Neural progenitor cell (in vitro differentiated cells): ENCODE results near the gene MFRP. TPM values are rescaled to one million over a fixed set of nuclear protein-coding genes. Genes with fewer than 3 reads are reported as not detected.

ENCODE experiments used
- DNase-seq: peaks from one replicate; pipeline ENCODE4 v3.0.0-alpha.2; 2016; ENCODE audit warnings: low spot score
- H2AFZ ChIP-seq: fragments of 200-600 bp; sonication (generic); replicated peaks from 2 replicates; pipeline ENCODE4 v1.6.1; 2016; ENCODE audit warnings: antibody characterized with exemption
- H3F3A ChIP-seq: fragments of 200-600 bp; sonication (generic); 2 replicates; pipeline ENCODE4 v1.6.1; 2016; ENCODE audit warnings: antibody characterized with exemption, low read depth
- H3K27ac ChIP-seq: fragments of 200-600 bp; sonication (generic); 2 replicates; pipeline ENCODE4 v1.5.1; 2016; ENCODE audit warnings: mild to moderate bottlenecking
- H3K27me3 ChIP-seq: fragments of 200-600 bp; sonication (generic); 2 replicates; pipeline ENCODE4 v1.6.1; 2016; ENCODE audit warnings: mild to moderate bottlenecking, moderate library complexity
- H3K36me3 ChIP-seq: fragments of 200-600 bp; sonication (generic); 2 replicates; pipeline ENCODE4 v1.5.1; 2016
- H3K4me1 ChIP-seq: fragments of 200-600 bp; sonication (generic); 2 replicates; pipeline ENCODE4 v1.6.1; 2016; ENCODE audit warnings: mixed run types
- H3K4me2 ChIP-seq: fragments of 200-600 bp; sonication (generic); 2 replicates; pipeline ENCODE4 v1.6.1; 2016
- H3K4me3 ChIP-seq: fragments of 200-600 bp; sonication (generic); 2 replicates; pipeline ENCODE4 v1.5.1; 2016
- H3K79me2 ChIP-seq: fragments of 200-600 bp; sonication (generic); 2 replicates; pipeline ENCODE4 v1.6.1; 2016; ENCODE audit warnings: low read depth
- H3K9ac ChIP-seq: fragments of 200-600 bp; sonication (generic); 2 replicates; pipeline ENCODE4 v1.6.1; 2016
- H3K9me3 ChIP-seq: fragments of 200-600 bp; sonication (generic); 2 replicates; pipeline ENCODE4 v1.5.1; 2016; ENCODE audit warnings: low read depth
- H4K20me1 ChIP-seq: fragments of 200-600 bp; sonication (generic); 2 replicates; pipeline ENCODE4 v1.6.1; 2016; ENCODE audit warnings: low read depth
- H3K27ac Mint-ChIP-seq: 3 replicates; pipeline ENCODE4 v1.8.0; 2021; ENCODE audit warnings: mixed read lengths
- H3K27me3 Mint-ChIP-seq: 2 replicates; pipeline ENCODE4 v1.8.0; 2022; ENCODE audit warnings: low read depth, mild to moderate bottlenecking, inconsistent platforms, moderate library complexity, mixed read lengths; ENCODE audit not compliant: insufficient read depth
- H3K36me3 Mint-ChIP-seq: 3 replicates; pipeline ENCODE4 v1.8.0; 2021; ENCODE audit warnings: mixed read lengths
- H3K4me1 Mint-ChIP-seq: 3 replicates; pipeline ENCODE4 v1.8.0; 2021; ENCODE audit warnings: mixed read lengths
- H3K4me3 Mint-ChIP-seq: 3 replicates; pipeline ENCODE4 v1.8.0; 2021; ENCODE audit warnings: mild to moderate bottlenecking, moderate library complexity, mixed read lengths
- H3K9me3 Mint-ChIP-seq: 3 replicates; pipeline ENCODE4 v1.8.0; 2020; ENCODE audit warnings: mixed read lengths
- EZH2 ChIP-seq: fragments of 200-600 bp; sonication (generic); IDR thresholded peaks from 2 replicates; pipeline ENCODE4 v1.6.1; 2017; ENCODE audit warnings: antibody characterized with exemption, mild to moderate bottlenecking, moderate library complexity
- EZH2phosphoT487 ChIP-seq: fragments of 200-600 bp; sonication (generic); IDR thresholded peaks from 2 replicates; pipeline ENCODE4 v1.6.1; 2017; ENCODE audit warnings: antibody characterized with exemption
- total RNA-seq: library from RNA; depleted of rRNA; stranded (reverse); fragments of >200 nt; gene quantifications from 2 replicates; pipeline ENCODE4 v1.2.3, GENCODE V29; 2015; ENCODE audit warnings: low replicate concordance
- TF ChIP-seq, protein P1 (sequence below): fragments of 200-600 bp; sonication (generic); IDR thresholded peaks from 2 replicates; pipeline ENCODE4 v1.5.1; 2017; ENCODE audit warnings: antibody characterized with exemption, mild to moderate bottlenecking

The MFRP gene
- total RNA-seq = not detected in 2 replicates

DNA sequence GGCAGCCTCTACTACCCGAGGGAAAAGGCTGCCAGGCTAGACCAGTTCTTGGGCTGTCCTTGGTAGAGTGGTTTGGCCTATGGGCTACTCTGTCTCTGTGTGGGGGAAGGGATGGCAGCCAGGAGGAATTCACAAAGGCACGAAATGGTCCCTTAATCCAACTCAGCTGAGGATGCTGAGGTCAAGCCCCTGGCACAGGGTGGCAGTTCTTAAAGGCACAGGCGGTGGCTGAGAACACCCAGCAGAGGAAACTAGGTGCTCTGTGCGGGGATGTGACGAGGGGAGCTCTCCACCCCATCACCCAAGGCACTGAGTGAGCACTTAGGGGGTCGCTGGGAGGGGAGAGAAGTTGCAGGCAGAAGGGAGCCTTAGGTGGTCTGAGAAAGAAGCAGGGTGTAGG is at the start of gene MFRP:
Gene MFRP (minus strand): TSS at position 101 of the 400 bp plus-strand sequence. CDS start 192 bp downstream, outside the sequence.
- Mint-ChIP-seq H3K4me3 (no peak within 1 kb of the TSS), H3K9me3 (peaks cover 3% of the 10 kb centered on the region), H3K27me3 (peaks cover 17% of the 10 kb centered on the region), H3K36me3 (no peaks in the 10 kb centered on the region), H3K27ac (peak within 1 kb of the TSS; percentile 81), H3K4me1 (peaks cover 32% of the 10 kb centered on the region)
- DNase-seq = no peak
- Histone ChIP-seq H3K79me2 (no peaks in the 10 kb centered on the region), H3K4me3 (no peak within 1 kb of the TSS), H3K9ac (no peak within 1 kb of the TSS), H2AFZ (no peak within 1 kb of the TSS), H4K20me1 (no peaks in the 10 kb centered on the region), H3K27me3 (peaks cover 20% of the 10 kb centered on the region), H3K4me2 (peak within 1 kb of the TSS; percentile 38), H3K27ac (no peak within 1 kb of the TSS), H3F3A (peaks cover 12% of the 10 kb centered on the region), H3K36me3 (no peaks in the 10 kb centered on the region), H3K9me3 (no peaks in the 10 kb centered on the region), H3K4me1 (peaks cover 15% of the 10 kb centered on the region)
- TF ChIP-seq, protein P1, sequence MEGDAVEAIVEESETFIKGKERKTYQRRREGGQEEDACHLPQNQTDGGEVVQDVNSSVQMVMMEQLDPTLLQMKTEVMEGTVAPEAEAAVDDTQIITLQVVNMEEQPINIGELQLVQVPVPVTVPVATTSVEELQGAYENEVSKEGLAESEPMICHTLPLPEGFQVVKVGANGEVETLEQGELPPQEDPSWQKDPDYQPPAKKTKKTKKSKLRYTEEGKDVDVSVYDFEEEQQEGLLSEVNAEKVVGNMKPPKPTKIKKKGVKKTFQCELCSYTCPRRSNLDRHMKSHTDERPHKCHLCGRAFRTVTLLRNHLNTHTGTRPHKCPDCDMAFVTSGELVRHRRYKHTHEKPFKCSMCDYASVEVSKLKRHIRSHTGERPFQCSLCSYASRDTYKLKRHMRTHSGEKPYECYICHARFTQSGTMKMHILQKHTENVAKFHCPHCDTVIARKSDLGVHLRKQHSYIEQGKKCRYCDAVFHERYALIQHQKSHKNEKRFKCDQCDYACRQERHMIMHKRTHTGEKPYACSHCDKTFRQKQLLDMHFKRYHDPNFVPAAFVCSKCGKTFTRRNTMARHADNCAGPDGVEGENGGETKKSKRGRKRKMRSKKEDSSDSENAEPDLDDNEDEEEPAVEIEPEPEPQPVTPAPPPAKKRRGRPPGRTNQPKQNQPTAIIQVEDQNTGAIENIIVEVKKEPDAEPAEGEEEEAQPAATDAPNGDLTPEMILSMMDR = no peak
- TF ChIP-seq EZH2 (no peak), EZH2phosphoT487 (no peak)

DNA sequence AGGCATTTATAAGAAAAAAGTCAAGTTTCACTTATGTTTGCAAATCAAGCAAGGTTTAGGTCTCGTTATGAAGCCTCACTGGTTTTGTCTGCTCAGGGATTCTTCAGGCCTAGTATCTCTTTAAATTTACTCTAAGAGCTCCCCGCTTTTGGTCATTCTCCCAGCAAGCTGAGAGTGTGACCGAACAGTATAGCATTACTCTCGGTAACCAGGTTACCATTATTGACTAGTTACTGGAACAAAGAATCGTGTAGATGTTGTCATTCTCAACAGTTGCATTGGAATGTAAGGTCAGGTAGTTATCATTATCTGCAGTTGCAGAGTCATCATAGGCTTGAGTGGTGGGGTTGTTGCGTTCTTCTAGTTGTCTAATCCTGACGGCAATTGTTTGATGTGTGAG is 44.8 kb upstream of the MFRP start:
- Histone ChIP-seq H3K4me1 (no peaks in the 10 kb centered on the region), H3K4me3 (no peak overlapping the region), H3K9ac (no peak overlapping the region), H3K27me3 (no peaks in the 10 kb centered on the region), H3K36me3 (no peaks in the 10 kb centered on the region), H3F3A (no peaks in the 10 kb centered on the region), H3K9me3 (no peaks in the 10 kb centered on the region), H2AFZ (no peak overlapping the region), H3K27ac (no peak overlapping the region), H3K4me2 (no peak overlapping the region), H3K79me2 (no peaks in the 10 kb centered on the region), H4K20me1 (no peaks in the 10 kb centered on the region)
- peaks cover 4% of the 10 kb centered on the region for H3K27me3 Mint-ChIP-seq
- TF ChIP-seq, protein P1 = no peak
- TF ChIP-seq EZH2 = no peak
- TF ChIP-seq EZH2phosphoT487 = no peak
- no peaks in the 10 kb centered on the region for H3K9me3 Mint-ChIP-seq
- no peak overlapping the region for H3K27ac Mint-ChIP-seq
- H3K36me3 Mint-ChIP-seq = no peaks in the 10 kb centered on the region
- H3K4me1 Mint-ChIP-seq = no peaks in the 10 kb centered on the region
- H3K4me3 Mint-ChIP-seq = no peak overlapping the region
- DNase-seq = no peak

- Mint-ChIP-seq H3K9me3 (no peaks in the 10 kb centered on the region), H3K4me3 (no peak overlapping the region), H3K4me1 (no peaks in the 10 kb centered on the region), H3K36me3 (no peaks in the 10 kb centered on the region), H3K27me3 (peaks cover 4% of the 10 kb centered on the region), H3K27ac (peak overlapping the region; percentile 48)
- H2AFZ ChIP-seq = no peak overlapping the region
- no peak overlapping the region for H3K27ac ChIP-seq
- no peaks in the 10 kb centered on the region for H3K9me3 ChIP-seq
- H3K79me2 ChIP-seq = no peaks in the 10 kb centered on the region
- no peaks in the 10 kb centered on the region for H3K27me3 ChIP-seq
- no peaks in the 10 kb centered on the region for H3K4me1 ChIP-seq
- no peaks in the 10 kb centered on the region for H3F3A ChIP-seq
- TF ChIP-seq EZH2 = no peak
- TF ChIP-seq EZH2phosphoT487 = no peak
- TF ChIP-seq, protein P1 = peak; percentile 56
- no peak overlapping the region for H3K9ac ChIP-seq
- no peaks in the 10 kb centered on the region for H4K20me1 ChIP-seq
- no peak overlapping the region for H3K4me3 ChIP-seq
- H3K36me3 ChIP-seq = no peaks in the 10 kb centered on the region
- no peak overlapping the region for H3K4me2 ChIP-seq
- peak; percentile 63 for DNase-seq
These were observed 43.2 kb upstream of the MFRP start for GRCh38 chr11:119389611-119390254.
